ENCODE measurements around the gene SERPINB2.

The SERPINB2 gene

GRCh38 chr18:63859781-63860475 is 27.6 kb upstream of the SERPINB2 start:
- H3K4me3 ChIP-seq (replicated peaks; ENCODE audit: low read depth, low read length) = no peak overlapping the region
- TF ChIP-seq CTCF (IDR thresholded peaks at IDR 0.05; ENCODE audit: low read length, missing control alignments) = no peak
- no peak for DNase-seq (ENCODE audit: low read depth)

- DNase-seq (ENCODE audit: low read depth) = no peak
- no peak for TF ChIP-seq CTCF (IDR thresholded peaks at IDR 0.05; ENCODE audit: low read length, missing control alignments)
These were observed 27.0 kb upstream of the SERPINB2 start for GRCh38 chr18:63860531-63860930.

GRCh38 chr18:63867368-63868125 is 20.0 kb upstream of the SERPINB2 start:
- TF ChIP-seq CTCF (IDR thresholded peaks at IDR 0.05; ENCODE audit: low read length, missing control alignments) = no peak
- no peak overlapping the region for H3K4me3 ChIP-seq (replicated peaks; ENCODE audit: low read depth, low read length)
- DNase-seq (ENCODE audit: low read depth) = no peak

More at GRCh38 chr18:63860531-63860930, 27.0 kb upstream of the SERPINB2 start:
- no peak overlapping the region for H3K4me3 ChIP-seq (replicated peaks; ENCODE audit: low read depth, low read length)

GRCh38 chr18:63868546-63868945 is 19.0 kb upstream of the SERPINB2 start:
- no peak for DNase-seq (ENCODE audit: low read depth)
- no peak for TF ChIP-seq CTCF (IDR thresholded peaks at IDR 0.05; ENCODE audit: low read length, missing control alignments)

GRCh38 chr18:63869374-63869773 is 18.1 kb upstream of the SERPINB2 start:
- no peak overlapping the region for H3K4me3 ChIP-seq (replicated peaks; ENCODE audit: low read depth, low read length)
- TF ChIP-seq CTCF (IDR thresholded peaks at IDR 0.05; ENCODE audit: low read length, missing control alignments) = no peak
- peak; percentile 77 for DNase-seq (ENCODE audit: low read depth)

More at GRCh38 chr18:63868546-63868945, 19.0 kb upstream of the SERPINB2 start:
- H3K4me3 ChIP-seq (replicated peaks; ENCODE audit: low read depth, low read length) = no peak overlapping the region

- DNase-seq (ENCODE audit: low read depth) = no peak
- TF ChIP-seq CTCF (IDR thresholded peaks at IDR 0.05; ENCODE audit: low read length, missing control alignments) = no peak
- no peak overlapping the region for H3K4me3 ChIP-seq (replicated peaks; ENCODE audit: low read depth, low read length)
These were observed 17.7 kb upstream of the SERPINB2 start for GRCh38 chr18:63869851-63870250.
